Epithelial cell of esophagus (primary cell): ENCODE results near the gene LRRC52.
A peak's percentile ranks its signal among the peaks of the same experiment; 100 is the strongest.

ENCODE experiments used
- DNase-seq: peaks from one replicate; pipeline ENCODE4 v3.0.0; 2010; ENCODE audit warnings: low read depth
- H3K4me3 ChIP-seq: 2 replicates; pipeline ENCODE4 v1.5.1; 2011; ENCODE audit warnings: mild to moderate bottlenecking, low read length, control low read depth
- TF ChIP-seq, protein P1 (sequence below): IDR thresholded peaks from 2 replicates; pipeline ENCODE4 v1.5.1; 2011; ENCODE audit warnings: low read depth, mild to moderate bottlenecking, low read length, control low read depth, inconsistent platforms; ENCODE audit not compliant: insufficient read depth; ENCODE audit errors: missing control alignments

Gene LRRC52

DNA sequence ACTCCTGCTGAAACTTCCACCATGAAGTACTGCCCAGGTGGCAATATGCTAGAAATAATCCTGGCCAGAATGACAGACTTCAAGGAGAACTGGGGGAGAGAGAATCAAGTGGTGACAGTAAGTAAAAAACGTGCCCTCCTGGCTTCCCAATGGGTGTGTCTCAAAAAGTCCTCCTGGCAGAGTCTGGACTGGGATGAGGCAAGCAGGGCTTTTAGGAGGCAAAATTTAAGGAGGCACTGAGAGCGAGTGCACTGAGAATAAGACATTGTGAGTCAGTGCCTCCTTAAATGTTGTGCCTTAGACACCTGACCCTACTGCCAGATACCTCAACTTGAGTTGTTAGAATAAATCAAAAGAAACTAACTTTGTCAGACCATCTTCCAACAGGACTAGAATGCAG is 2.2 kb downstream of the LRRC52 start:
- H3K4me3 ChIP-seq = no peak overlapping the region
- TF ChIP-seq, protein P1, sequence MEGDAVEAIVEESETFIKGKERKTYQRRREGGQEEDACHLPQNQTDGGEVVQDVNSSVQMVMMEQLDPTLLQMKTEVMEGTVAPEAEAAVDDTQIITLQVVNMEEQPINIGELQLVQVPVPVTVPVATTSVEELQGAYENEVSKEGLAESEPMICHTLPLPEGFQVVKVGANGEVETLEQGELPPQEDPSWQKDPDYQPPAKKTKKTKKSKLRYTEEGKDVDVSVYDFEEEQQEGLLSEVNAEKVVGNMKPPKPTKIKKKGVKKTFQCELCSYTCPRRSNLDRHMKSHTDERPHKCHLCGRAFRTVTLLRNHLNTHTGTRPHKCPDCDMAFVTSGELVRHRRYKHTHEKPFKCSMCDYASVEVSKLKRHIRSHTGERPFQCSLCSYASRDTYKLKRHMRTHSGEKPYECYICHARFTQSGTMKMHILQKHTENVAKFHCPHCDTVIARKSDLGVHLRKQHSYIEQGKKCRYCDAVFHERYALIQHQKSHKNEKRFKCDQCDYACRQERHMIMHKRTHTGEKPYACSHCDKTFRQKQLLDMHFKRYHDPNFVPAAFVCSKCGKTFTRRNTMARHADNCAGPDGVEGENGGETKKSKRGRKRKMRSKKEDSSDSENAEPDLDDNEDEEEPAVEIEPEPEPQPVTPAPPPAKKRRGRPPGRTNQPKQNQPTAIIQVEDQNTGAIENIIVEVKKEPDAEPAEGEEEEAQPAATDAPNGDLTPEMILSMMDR = no peak
- DNase-seq = no peak

DNA sequence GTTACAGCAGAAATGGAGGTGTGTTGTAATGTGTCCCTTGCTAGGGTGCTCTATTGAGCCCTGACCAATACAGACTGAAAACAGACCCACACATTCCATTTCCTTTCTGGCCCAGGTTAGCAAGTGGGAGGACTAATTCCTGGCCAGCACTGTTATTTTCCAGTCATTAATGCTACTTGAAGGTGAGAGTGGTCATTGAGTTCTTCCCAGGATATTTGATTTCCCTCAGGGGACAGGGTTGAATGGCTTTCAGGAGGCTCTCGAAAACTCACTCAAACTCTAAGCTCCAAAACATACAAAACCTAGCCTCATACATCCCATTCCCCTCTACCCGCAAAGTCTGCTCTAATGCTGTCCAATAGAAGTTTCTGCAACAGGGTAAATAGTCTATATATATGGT is 6.2 kb downstream of the LRRC52 start:
- TF ChIP-seq, protein P1 = no peak
- H3K4me3 ChIP-seq = no peak overlapping the region
- DNase-seq = no peak

DNA sequence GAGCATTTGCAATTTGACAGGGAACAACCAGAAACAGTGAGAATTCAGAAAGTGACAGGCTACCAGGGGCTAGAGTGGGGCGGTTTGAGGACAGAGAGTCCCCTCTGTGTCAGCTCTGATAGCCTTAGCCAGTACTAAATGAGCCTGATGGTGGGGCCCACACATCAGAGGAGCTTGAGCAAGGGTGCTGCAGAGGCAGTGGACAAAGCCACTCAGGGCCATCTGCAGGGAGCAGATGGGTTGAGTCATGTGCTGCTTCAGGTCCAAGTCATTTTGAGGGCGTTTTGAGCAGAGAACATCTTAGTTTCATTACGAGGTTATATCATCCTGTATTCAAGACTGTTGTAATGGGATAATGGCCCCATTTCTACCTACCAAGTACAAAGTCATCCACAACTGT is 7.7 kb downstream of the LRRC52 start:
- no peak overlapping the region for H3K4me3 ChIP-seq
- DNase-seq = no peak
- TF ChIP-seq, protein P1 = no peak

DNA sequence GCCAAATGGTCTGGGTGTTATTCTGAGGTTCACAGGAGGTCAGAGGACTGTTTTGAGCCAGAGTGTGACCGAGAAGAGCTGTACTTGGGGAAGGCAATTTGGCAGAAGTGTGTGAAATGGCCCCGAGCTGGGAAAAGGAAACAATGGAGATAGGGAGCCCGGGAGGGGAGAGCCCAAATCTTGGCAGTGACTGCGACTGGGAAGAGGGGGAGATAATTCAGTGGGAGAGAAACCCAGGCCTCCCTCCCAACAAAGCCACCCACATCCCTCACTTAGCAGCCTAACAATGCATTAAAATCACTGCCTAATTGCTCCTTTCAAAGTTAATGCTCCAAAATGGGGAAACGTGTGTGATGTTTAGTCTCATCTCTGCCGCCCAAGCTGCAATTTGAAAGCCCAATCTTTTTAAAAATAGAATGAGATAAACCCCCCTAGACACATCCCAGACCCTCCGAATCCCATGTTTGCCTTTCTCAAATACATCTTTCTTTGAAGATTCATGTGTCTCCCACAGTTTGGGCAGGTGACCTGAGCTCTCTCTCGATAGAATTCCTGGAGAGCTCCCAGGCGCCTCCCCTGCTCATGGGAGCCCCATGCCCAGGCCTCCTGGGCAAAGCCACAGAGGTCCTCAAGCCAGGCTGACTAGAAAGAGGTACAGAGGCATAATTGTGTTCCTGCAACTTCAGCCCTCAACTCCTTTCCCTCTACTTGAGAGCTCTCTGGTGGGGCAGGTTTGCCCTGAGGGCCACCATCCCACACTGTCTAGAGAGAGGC is 17.3 kb downstream of the LRRC52 start:
- H3K4me3 ChIP-seq = no peak overlapping the region
- no peak for DNase-seq
- TF ChIP-seq, protein P1 = no peak

DNA sequence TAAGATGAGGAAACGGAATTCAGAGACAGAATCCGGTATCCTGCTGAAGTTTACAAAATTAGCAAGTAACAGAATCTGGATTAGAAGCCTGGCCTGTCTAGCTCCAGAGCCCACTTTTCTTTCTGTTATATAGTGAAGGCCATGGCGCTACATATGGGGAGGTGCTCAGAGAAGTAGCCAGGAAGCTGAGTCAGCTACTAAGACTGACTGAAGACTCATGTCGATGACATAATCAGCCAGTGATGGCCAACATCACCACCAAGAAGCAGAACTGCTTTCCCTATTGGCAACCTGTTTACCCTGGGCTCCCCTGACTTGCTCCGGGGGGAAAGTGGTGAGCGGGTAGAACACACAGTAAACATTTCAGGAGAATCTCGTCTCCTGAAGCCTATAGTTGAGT is 18.8 kb downstream of the LRRC52 start:
- DNase-seq = peak; percentile 30
- H3K4me3 ChIP-seq = no peak overlapping the region
- TF ChIP-seq, protein P1 = no peak

DNA sequence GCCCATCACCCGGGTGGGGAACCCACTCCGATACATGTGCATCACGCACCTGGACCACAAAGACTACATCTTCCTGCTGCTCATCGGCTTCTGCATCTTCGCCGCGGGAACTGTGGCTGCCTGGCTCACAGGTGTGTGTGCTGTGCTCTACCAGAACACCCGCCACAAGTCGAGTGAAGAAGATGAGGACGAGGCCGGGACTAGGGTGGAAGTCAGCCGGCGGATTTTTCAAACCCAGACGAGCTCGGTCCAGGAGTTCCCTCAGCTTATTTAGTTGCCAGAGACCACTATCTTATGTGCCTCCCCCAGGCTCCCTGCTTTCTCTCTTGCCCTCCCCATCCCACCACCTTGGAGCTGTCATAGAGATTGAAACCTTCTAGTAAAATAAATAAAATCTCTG is 19.8 kb downstream of the LRRC52 start:
- no peak for DNase-seq
- no peak overlapping the region for H3K4me3 ChIP-seq
- TF ChIP-seq, protein P1 = no peak

DNA sequence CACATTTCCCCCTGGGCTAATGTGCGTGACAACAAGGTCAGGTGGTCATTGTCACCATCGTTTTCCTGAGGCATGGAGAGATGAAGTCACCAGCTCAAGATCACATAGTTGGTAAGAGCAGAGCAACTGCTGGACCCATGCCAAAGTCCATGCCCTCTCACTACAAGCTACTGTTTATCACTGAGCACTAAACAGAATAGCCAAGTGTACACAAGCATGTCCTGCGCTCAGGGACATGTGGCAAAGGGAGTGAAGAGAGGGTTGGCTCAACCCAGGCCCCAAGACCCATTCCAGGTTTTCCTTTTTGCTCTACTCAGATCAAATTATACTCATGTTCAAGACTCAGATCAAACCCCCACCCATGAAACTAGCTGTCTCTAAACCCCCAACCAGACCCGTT is 20.8 kb downstream of the LRRC52 start:
- no peak overlapping the region for H3K4me3 ChIP-seq
- no peak for DNase-seq
- TF ChIP-seq, protein P1 = no peak
